Astrocyte (in vitro differentiated cells and primary cell): Measurements from ENCODE around the gene FAM131A. TPM values are rescaled to one million over a fixed set of nuclear protein-coding genes. Genes with fewer than 3 reads are reported as not detected.

Source experiments
- DNase-seq: peaks from one replicate; pipeline ENCODE4 v3.0.0-alpha.2; 2010; ENCODE audit warnings: low read depth
- FAIRE-seq: peaks from 2 replicates; lab custom pipeline; 2011; peaks lifted over from hg19 to GRCh38; lab: Jason Lieb, UNC
- H2AFZ ChIP-seq: 2 replicates; pipeline ENCODE4 v1.6.0; 2012; ENCODE audit warnings: low read depth, low read length, inconsistent platforms
- H3K27ac ChIP-seq: 2 replicates; pipeline ENCODE4 v1.5.1; 2011; ENCODE audit warnings: low read depth, low read length, inconsistent platforms
- H3K27me3 ChIP-seq: 2 replicates; pipeline ENCODE4 v1.6.0; 2011; ENCODE audit warnings: low read length, inconsistent platforms; ENCODE audit not compliant: insufficient read depth
- H3K36me3 ChIP-seq: 2 replicates; pipeline ENCODE4 v1.5.1; 2011; ENCODE audit warnings: low read length, inconsistent platforms; ENCODE audit not compliant: insufficient read depth
- H3K4me1 ChIP-seq: 2 replicates; pipeline ENCODE4 v1.5.1; 2011; ENCODE audit warnings: low read length, inconsistent platforms; ENCODE audit not compliant: insufficient read depth
- H3K4me2 ChIP-seq: 2 replicates; pipeline ENCODE4 v1.6.0; 2012; ENCODE audit warnings: low read length, inconsistent platforms
- H3K4me3 ChIP-seq: 2 replicates; pipeline ENCODE4 v1.5.1; 2011; ENCODE audit warnings: low read depth, mild to moderate bottlenecking, low read length, inconsistent platforms; ENCODE audit not compliant: insufficient read depth
- H3K79me2 ChIP-seq: 2 replicates; pipeline ENCODE4 v1.6.0; 2012; ENCODE audit warnings: mild to moderate bottlenecking, low read length, inconsistent platforms; ENCODE audit not compliant: insufficient read depth
- H3K9ac ChIP-seq: 2 replicates; pipeline ENCODE4 v1.6.0; 2012; ENCODE audit warnings: mild to moderate bottlenecking, low read length, inconsistent platforms
- H3K9me3 ChIP-seq: 2 replicates; pipeline ENCODE4 v1.5.1; 2012; ENCODE audit warnings: low read depth, mild to moderate bottlenecking, low read length, inconsistent platforms; ENCODE audit not compliant: insufficient read depth
- H4K20me1 ChIP-seq: 2 replicates; pipeline ENCODE4 v1.6.0; 2012; ENCODE audit warnings: low read length, inconsistent platforms; ENCODE audit not compliant: insufficient read depth
- H3K27ac Mint-ChIP-seq: one replicate; pipeline ENCODE4 v1.8.0; 2021; ENCODE audit warnings: mild to moderate bottlenecking, mixed read lengths; ENCODE audit not compliant: unreplicated experiment
- H3K27me3 Mint-ChIP-seq: one replicate; pipeline ENCODE4 v1.8.0; 2021; ENCODE audit warnings: low read depth, mixed read lengths; ENCODE audit not compliant: unreplicated experiment
- H3K36me3 Mint-ChIP-seq: one replicate; pipeline ENCODE4 v1.8.0; 2021; ENCODE audit warnings: low read depth, mixed read lengths; ENCODE audit not compliant: unreplicated experiment
- H3K4me1 Mint-ChIP-seq: one replicate; pipeline ENCODE4 v1.8.0; 2021; ENCODE audit warnings: low read depth, mixed read lengths; ENCODE audit not compliant: unreplicated experiment
- H3K4me3 Mint-ChIP-seq: one replicate; pipeline ENCODE4 v1.8.0; 2021; ENCODE audit warnings: mild to moderate bottlenecking, moderate library complexity, mixed read lengths; ENCODE audit not compliant: unreplicated experiment
- H3K9me3 Mint-ChIP-seq: one replicate; pipeline ENCODE4 v1.8.0; 2021; ENCODE audit warnings: mild to moderate bottlenecking, mixed read lengths; ENCODE audit not compliant: unreplicated experiment
- CTCF ChIP-seq: IDR thresholded peaks from 2 replicates; pipeline ENCODE4 v1.5.1; 2011; ENCODE audit warnings: low read depth, mild to moderate bottlenecking, inconsistent platforms, low read length, moderate library complexity; ENCODE audit not compliant: insufficient read depth
- EZH2 ChIP-seq: IDR thresholded peaks from 2 replicates; pipeline ENCODE4 v1.6.1; 2012; ENCODE audit warnings: mild to moderate bottlenecking, low read length, inconsistent platforms; ENCODE audit not compliant: insufficient read depth
- total RNA-seq: library from RNA; stranded (reverse); gene quantifications from 2 replicates; pipeline ENCODE4 v1.2.1, GENCODE V29; 2021

Gene FAM131A
- total RNA-seq, 1 donor from 2014 or later: 12.2 TPM

GRCh38 chr3:184358921-184359350 lies 21.5 kb downstream of the FAM131A start:
- no peaks in the 10 kb centered on the region for H3K27me3 ChIP-seq
- H3K27ac ChIP-seq: no peak overlapping the region
- Mint-ChIP-seq H3K4me1 (peaks cover 16% of the 10 kb centered on the region), H3K9me3 (no peaks in the 10 kb centered on the region), H3K4me3 (no peak overlapping the region), H3K27me3 (no peaks in the 10 kb centered on the region), H3K27ac (no peak overlapping the region), H3K36me3 (peaks cover 11% of the 10 kb centered on the region)
- no peaks in the 10 kb centered on the region for H3K36me3 ChIP-seq
- TF ChIP-seq EZH2 (no peak), CTCF (no peak)
- no peak overlapping the region for H3K9ac ChIP-seq
- H4K20me1 ChIP-seq: peaks cover 17% of the 10 kb centered on the region
- DNase-seq: no peak
- no peak overlapping the region for H3K4me2 ChIP-seq
- no peak for FAIRE-seq
- H3K4me1 ChIP-seq: peaks cover 8% of the 10 kb centered on the region
- peaks cover 19% of the 10 kb centered on the region for H3K79me2 ChIP-seq
- H3K9me3 ChIP-seq: no peaks in the 10 kb centered on the region
- no peak overlapping the region for H2AFZ ChIP-seq
- H3K4me3 ChIP-seq: no peak overlapping the region

GRCh38 chr3:184359610-184360009 lies 22.2 kb downstream of the FAM131A start:
- H2AFZ ChIP-seq: no peak overlapping the region
- H3K9me3 ChIP-seq: no peaks in the 10 kb centered on the region
- Mint-ChIP-seq H3K27ac (no peak overlapping the region), H3K9me3 (no peaks in the 10 kb centered on the region), H3K4me1 (peaks cover 19% of the 10 kb centered on the region), H3K27me3 (no peaks in the 10 kb centered on the region), H3K36me3 (peaks cover 14% of the 10 kb centered on the region), H3K4me3 (no peak overlapping the region)
- H4K20me1 ChIP-seq: peaks cover 20% of the 10 kb centered on the region
- FAIRE-seq: no peak
- H3K27ac ChIP-seq: no peak overlapping the region
- H3K79me2 ChIP-seq: peaks cover 26% of the 10 kb centered on the region
- no peaks in the 10 kb centered on the region for H3K27me3 ChIP-seq
- H3K9ac ChIP-seq: no peak overlapping the region
- H3K36me3 ChIP-seq: no peaks in the 10 kb centered on the region
- H3K4me3 ChIP-seq: no peak overlapping the region
- no peak for DNase-seq
- TF ChIP-seq CTCF (no peak), EZH2 (no peak)
- H3K4me1 ChIP-seq: peaks cover 8% of the 10 kb centered on the region
- H3K4me2 ChIP-seq: peak overlapping the region; percentile 11

GRCh38 chr3:184360070-184360928 lies 22.9 kb downstream of the FAM131A start:
- H3K36me3 Mint-ChIP-seq: peaks cover 17% of the 10 kb centered on the region
- peaks cover 33% of the 10 kb centered on the region for H3K79me2 ChIP-seq
- peaks cover 6% of the 10 kb centered on the region for H3K36me3 ChIP-seq
- peak overlapping the region; percentile 88 for H3K4me3 Mint-ChIP-seq
- H3K4me1 ChIP-seq: peaks cover 10% of the 10 kb centered on the region
- H3K9ac ChIP-seq: peak overlapping the region; percentile 88
- no peak for DNase-seq
- H3K4me1 Mint-ChIP-seq: peaks cover 24% of the 10 kb centered on the region
- TF ChIP-seq EZH2 (no peak), CTCF (no peak)
- no peaks in the 10 kb centered on the region for H3K9me3 ChIP-seq
- H3K9me3 Mint-ChIP-seq: no peaks in the 10 kb centered on the region
- peak overlapping the region; percentile 53 for H3K27ac Mint-ChIP-seq
- FAIRE-seq: no peak
- no peaks in the 10 kb centered on the region for H3K27me3 Mint-ChIP-seq
- peaks cover 17% of the 10 kb centered on the region for H4K20me1 ChIP-seq
- peak overlapping the region; percentile 92 for H3K4me2 ChIP-seq
- H3K27me3 ChIP-seq: no peaks in the 10 kb centered on the region
- H2AFZ ChIP-seq: peak overlapping the region; percentile 92
- no peak overlapping the region for H3K27ac ChIP-seq
- peak overlapping the region; percentile 82 for H3K4me3 ChIP-seq
